GM12864 (cell line): ENCODE results near the gene RNASE7.

Source experiments
- DNase-seq: peaks from one replicate; pipeline ENCODE4 v3.0.0-alpha.2; 2011; ENCODE audit warnings: low read depth
- H3K4me3 ChIP-seq: 2 replicates; pipeline ENCODE4 v1.5.1; 2011; ENCODE audit warnings: mild to moderate bottlenecking, low read depth, low read length, control low read depth
- TF ChIP-seq, protein P1 (sequence below): IDR thresholded peaks from 2 replicates; pipeline ENCODE4 v1.5.1; 2011; ENCODE audit warnings: low read depth, mild to moderate bottlenecking, moderate library complexity, low read length, control low read depth, inconsistent platforms; ENCODE audit errors: missing control alignments

RNASE7 gene

DNA sequence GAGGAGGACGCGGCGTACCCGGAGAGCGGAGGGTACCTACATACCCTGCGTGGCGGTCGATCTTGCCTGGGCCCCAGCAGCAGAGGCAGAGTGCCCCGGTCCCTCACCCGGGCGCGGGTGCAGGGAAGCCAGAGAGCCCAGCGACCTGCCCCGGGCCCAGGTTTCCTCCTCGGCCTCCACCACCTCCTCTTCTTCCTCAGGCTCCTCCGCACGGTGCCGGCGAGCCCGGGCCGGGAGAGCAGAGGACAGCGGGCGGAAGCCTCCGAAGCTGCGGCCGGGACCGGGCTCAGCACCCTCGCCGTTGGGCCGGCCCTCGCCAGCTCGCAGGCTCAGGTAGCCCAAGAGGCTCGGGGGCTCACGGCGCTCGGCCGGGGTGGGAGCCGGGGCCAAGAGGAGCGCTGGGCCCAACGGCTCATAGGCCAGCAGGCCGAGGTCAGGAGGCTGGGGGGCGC, 49.7 kb downstream of the RNASE7 start:
- H3K4me3 ChIP-seq: no peak overlapping the region
- TF ChIP-seq, protein P1, sequence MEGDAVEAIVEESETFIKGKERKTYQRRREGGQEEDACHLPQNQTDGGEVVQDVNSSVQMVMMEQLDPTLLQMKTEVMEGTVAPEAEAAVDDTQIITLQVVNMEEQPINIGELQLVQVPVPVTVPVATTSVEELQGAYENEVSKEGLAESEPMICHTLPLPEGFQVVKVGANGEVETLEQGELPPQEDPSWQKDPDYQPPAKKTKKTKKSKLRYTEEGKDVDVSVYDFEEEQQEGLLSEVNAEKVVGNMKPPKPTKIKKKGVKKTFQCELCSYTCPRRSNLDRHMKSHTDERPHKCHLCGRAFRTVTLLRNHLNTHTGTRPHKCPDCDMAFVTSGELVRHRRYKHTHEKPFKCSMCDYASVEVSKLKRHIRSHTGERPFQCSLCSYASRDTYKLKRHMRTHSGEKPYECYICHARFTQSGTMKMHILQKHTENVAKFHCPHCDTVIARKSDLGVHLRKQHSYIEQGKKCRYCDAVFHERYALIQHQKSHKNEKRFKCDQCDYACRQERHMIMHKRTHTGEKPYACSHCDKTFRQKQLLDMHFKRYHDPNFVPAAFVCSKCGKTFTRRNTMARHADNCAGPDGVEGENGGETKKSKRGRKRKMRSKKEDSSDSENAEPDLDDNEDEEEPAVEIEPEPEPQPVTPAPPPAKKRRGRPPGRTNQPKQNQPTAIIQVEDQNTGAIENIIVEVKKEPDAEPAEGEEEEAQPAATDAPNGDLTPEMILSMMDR: no peak
- no peak for DNase-seq

DNA sequence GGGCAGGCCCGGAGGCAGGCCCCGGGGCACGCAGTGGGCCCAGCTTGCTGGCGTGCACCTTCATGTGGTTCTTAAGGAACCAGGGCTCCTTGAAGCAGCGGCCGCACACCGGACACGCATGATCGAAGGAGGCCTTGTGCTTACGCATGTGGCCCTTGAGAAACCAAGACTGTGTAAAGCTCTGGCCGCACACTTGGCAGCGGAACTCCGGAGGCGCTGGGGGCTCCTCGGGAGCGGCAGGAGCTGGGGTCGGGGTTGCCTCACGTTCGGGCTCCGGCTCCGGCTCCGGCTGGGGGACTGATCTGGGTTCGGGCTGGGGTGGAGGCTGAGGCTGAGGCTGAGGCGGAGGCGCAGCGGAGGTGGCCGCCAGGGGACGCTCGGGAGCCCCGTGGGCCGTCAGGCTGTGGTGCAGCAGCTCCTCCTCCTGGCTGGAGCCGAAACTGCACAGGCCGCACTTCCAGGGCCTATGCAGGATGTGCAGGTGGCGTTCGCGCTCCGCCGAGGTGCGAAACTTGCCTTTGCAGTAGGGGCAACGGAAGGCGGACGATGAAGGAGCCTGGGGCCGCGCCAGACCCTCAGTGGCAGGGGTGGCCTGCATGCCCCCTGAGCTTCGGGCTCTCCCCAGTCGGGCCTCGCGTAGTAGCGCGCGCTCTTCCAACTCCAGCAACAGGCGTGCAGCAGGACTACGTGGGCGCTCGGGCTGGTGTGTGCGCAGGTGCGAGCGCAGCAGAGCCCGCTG, 50.3 kb downstream of the RNASE7 start:
- no peak overlapping the region for H3K4me3 ChIP-seq
- no peak for DNase-seq
- TF ChIP-seq, protein P1: peak; percentile 100

DNA sequence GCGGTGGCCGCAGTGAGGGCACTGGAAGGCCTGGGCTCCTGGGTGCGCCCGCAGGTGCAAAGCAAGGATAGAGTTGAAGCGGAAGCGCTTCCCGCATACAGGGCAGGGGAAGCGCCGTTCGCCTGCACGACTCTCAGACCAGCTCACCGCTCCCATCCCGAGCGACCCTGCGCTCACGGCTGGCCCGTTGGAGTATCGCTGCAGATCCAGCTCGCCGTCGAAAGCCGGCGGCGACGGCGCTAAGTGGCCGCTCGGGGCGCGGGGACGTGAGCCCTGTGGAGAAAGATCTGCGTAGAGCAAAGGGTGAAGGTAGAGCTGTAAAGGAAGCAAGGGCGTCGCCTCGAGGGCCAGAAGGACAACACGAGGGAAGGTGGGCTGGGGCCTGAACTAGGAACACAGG, 50.9 kb downstream of the RNASE7 start:
- TF ChIP-seq, protein P1: no peak
- H3K4me3 ChIP-seq: no peak overlapping the region
- DNase-seq: no peak
